SK-N-SH (cell line): Measurements from ENCODE around the gene RAMACL. TPM values are rescaled to one million over a fixed set of nuclear protein-coding genes. Genes with fewer than 3 reads are reported as not detected.
A peak's percentile ranks its signal among the peaks of the same experiment; 100 is the strongest.

Source experiments
- CTCF ChIA-PET: fragments of 300-600, 350-600 bp; formaldehyde crosslinking; extraction: SDS; loops from one replicate; lab custom pipeline; 2021; lab: Yijun Ruan, JAX
- POLR2A ChIA-PET: fragments of 350-600 bp; sonication (Branson Sonifier 250); formaldehyde crosslinking; extraction: SDS; loops from one replicate; lab custom pipeline; 2020; ENCODE audit warnings: antibody characterized with exemption, inconsistent platforms; lab: Yijun Ruan, JAX
- DNase-seq: peaks from one replicate; pipeline ENCODE4 v3.0.0; 2012
- H2AFZ ChIP-seq: fragments of 200-600 bp; sonication (generic); 2 replicates; pipeline ENCODE4 v1.8.1; 2016; ENCODE audit warnings: antibody characterized with exemption, mild to moderate bottlenecking, low read depth
- H3F3A ChIP-seq: fragments of 200-600 bp; sonication (generic); replicated peaks from 2 replicates; pipeline ENCODE3; 2016; ENCODE audit warnings: antibody characterized with exemption, mild to moderate bottlenecking; ENCODE audit not compliant: insufficient read depth
- H3K27ac ChIP-seq, 2 experiments: fragments of 200-500 bp in 1 of 2; fragments of 200-600 bp in 1 of 2; sonication (Bioruptor generic) in 1 of 2; sonication (generic), shearing (Covaris generic) in 1 of 2; 2 replicates each; pipeline versions ENCODE4 v1.5.1 to v1.6.1; 2014 to 2016; ENCODE audit warnings: low read depth in 2 of 2, inconsistent platforms in 1 of 2, low read length in 1 of 2, mild to moderate bottlenecking in 1 of 2, mixed read lengths in 1 of 2
- H3K27me3 ChIP-seq: fragments of 200-600 bp; sonication (generic), shearing (Covaris generic); 2 replicates; pipeline ENCODE4 v1.6.1; 2016; ENCODE audit warnings: mixed run types; ENCODE audit not compliant: insufficient read depth
- H3K36me3 ChIP-seq, 2 experiments: fragments of 200-500 bp in 1 of 2; fragments of 200-600 bp in 1 of 2; sonication (Bioruptor generic) in 1 of 2; sonication (generic) in 1 of 2; replicated peaks in 1 of 2; 2 replicates each; pipeline versions ENCODE3 to v1.5.1; 2014 to 2016; ENCODE audit warnings: low read length in 1 of 2, mild to moderate bottlenecking in 1 of 2; ENCODE audit not compliant: insufficient read depth in 2 of 2, control insufficient read depth in 1 of 2
- H3K4me1 ChIP-seq, 2 experiments: fragments of 200-500 bp in 1 of 2; fragments of 200-600 bp in 1 of 2; sonication (Bioruptor generic) in 1 of 2; sonication (generic), shearing (Covaris generic) in 1 of 2; 2 replicates each; pipeline versions ENCODE4 v1.5.1 to v1.6.1; 2014 to 2016; ENCODE audit warnings: low read depth in 1 of 2, low read length in 1 of 2, mixed run types in 1 of 2; ENCODE audit not compliant: insufficient read depth in 2 of 2, control insufficient read depth in 1 of 2
- H3K4me2 ChIP-seq: fragments of 200-600 bp; sonication (generic), shearing (Covaris generic); 2 replicates; pipeline ENCODE4 v1.6.1; 2017; ENCODE audit warnings: mixed run types
- H3K4me3 ChIP-seq, 2 experiments: fragments of 200-500 bp in 1 of 2; fragments of 200-600 bp in 1 of 2; sonication (Bioruptor generic) in 1 of 2; sonication (generic), shearing (Covaris generic) in 1 of 2; 2 replicates each; pipeline versions ENCODE4 v1.5.1 to v1.8.1; 2014 to 2016; ENCODE audit warnings: low read depth in 2 of 2, inconsistent platforms in 1 of 2, low read length in 1 of 2, mild to moderate bottlenecking in 1 of 2, mixed read lengths in 1 of 2, moderate library complexity in 1 of 2
- H3K79me2 ChIP-seq: fragments of 200-600 bp; sonication (generic); 2 replicates; pipeline ENCODE4 v1.8.1; 2017; ENCODE audit warnings: mild to moderate bottlenecking; ENCODE audit not compliant: insufficient read depth
- H3K9ac ChIP-seq: fragments of 200-600 bp; sonication (generic); 2 replicates; pipeline ENCODE4 v1.6.1; 2017; ENCODE audit warnings: mixed run types
- H3K9me2 ChIP-seq: fragments of 200-600 bp; sonication (generic); 2 replicates; pipeline ENCODE4 v1.6.1; 2017; ENCODE audit warnings: mixed run types
- H3K9me3 ChIP-seq: fragments of 200-600 bp; sonication (generic); 2 replicates; pipeline ENCODE4 v1.6.1; 2017; ENCODE audit warnings: mixed run types, mild to moderate bottlenecking, moderate library complexity
- H4K20me1 ChIP-seq: fragments of 200-600 bp; sonication (generic); 2 replicates; pipeline ENCODE4 v1.6.1; 2017; ENCODE audit warnings: mild to moderate bottlenecking, mixed run types; ENCODE audit not compliant: insufficient read depth
- EP300 ChIP-seq, 2 experiments: IDR thresholded peaks; 2 replicates each; pipeline versions ENCODE4 v1.4.0 to v1.6.1; 2012; ENCODE audit warnings: borderline replicate concordance in 1 of 2, low read depth in 1 of 2, low read length in 1 of 2
- FOSL2 ChIP-seq: IDR thresholded peaks from 2 replicates; pipeline ENCODE4 v1.4.0; 2012; ENCODE audit warnings: low read depth, mild to moderate bottlenecking, moderate library complexity, borderline replicate concordance
- GABPA ChIP-seq: IDR thresholded peaks from 2 replicates; pipeline ENCODE4 v1.4.0; 2012; ENCODE audit warnings: low read depth, mild to moderate bottlenecking
- RAD21 ChIP-seq: IDR thresholded peaks from 2 replicates; pipeline ENCODE4 v1.6.1; 2012; ENCODE audit warnings: mild to moderate bottlenecking, low read length
- RCOR1 ChIP-seq: fragments of 150-350 bp; IDR thresholded peaks from 2 replicates; pipeline ENCODE4 v1.6.1; 2017; ENCODE audit warnings: antibody characterized with exemption, low read length
- SMC3 ChIP-seq: IDR thresholded peaks from 2 replicates; pipeline ENCODE4 v1.6.1; 2012; ENCODE audit warnings: low read depth, low read length, improper control_type of control experiment
- YY1 ChIP-seq: IDR thresholded peaks from 2 replicates; pipeline ENCODE4 v1.4.0; 2012; ENCODE audit warnings: low read depth, mild to moderate bottlenecking
- WGBS: methylation state at CpG from one replicate; pipeline ENCODE4 v1.1.6; 2017; ENCODE audit warnings: low lambda C conversion rate; 5-methylcytosine and 5-hydroxymethylcytosine counted together
- polyA plus RNA-seq, 3 experiments: library from polyadenylated mRNA; depleted of rRNA; stranded (reverse); fragments of >200 nt; gene quantifications; 2 replicates each; pipeline ENCODE4 v1.2.3, GENCODE V29; 2012
- TF ChIP-seq, protein P1 (sequence below): fragments of 150-350 bp; IDR thresholded peaks from 2 replicates; pipeline ENCODE4 v1.6.1; 2017; ENCODE audit warnings: antibody characterized with exemption, low read length, low read depth, borderline replicate concordance
- TF ChIP-seq, protein P2 (sequence below): IDR thresholded peaks from 2 replicates; pipeline ENCODE4 v1.4.0; 2012; ENCODE audit warnings: low read depth, borderline replicate concordance

The RAMACL gene
- polyA plus RNA-seq, 1 of the 3 experiments (the other 2 are of a cell fraction), result 0.10 TPM

DNA sequence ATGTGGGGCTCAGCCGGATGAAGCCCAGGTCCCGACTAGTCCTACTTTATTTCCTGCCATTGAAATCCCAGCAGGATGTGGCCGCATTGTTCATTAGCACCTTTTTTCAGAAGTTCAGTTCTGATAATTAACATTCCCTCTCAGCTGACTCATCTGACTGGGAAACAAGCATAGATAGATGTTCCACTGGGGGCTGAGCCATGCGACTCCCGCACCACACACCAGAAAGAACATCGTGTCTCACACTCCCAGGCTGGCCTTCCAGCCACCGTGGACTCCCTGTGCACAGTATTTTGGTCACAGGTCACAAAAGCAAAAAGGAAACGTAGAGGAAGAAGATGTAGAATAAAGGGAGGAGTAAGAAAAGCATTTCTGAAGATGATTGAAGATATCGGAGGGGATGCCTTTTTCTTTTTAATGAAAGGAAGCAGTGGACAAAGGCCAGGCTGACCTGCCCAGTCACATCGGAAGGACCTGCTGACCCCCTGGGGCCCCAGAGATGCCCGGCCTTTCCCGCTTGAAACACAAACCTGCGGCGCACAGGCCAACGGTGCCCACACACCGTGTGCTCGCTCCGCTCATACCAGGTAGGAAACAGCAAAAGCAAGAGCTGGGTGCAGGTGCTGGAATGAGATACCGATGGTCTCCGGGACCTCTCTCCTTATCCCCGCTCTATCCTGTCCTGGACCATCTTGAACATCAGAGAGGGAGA, 28.7 kb upstream of the RAMACL start:
- H3F3A ChIP-seq, result peaks cover 20% of the 10 kb centered on the region
- DNase-seq, result no peak
- H4K20me1 ChIP-seq, result peaks cover 11% of the 10 kb centered on the region; the same call in 1 of the 2 replicates
- no peak overlapping the region for H3K9ac ChIP-seq
- no peak overlapping the region for H2AFZ ChIP-seq
- no peaks in the 10 kb centered on the region for H3K9me2 ChIP-seq
- H3K9me3 ChIP-seq, result no peaks in the 10 kb centered on the region
- POLR2A ChIA-PET, result interaction anchor here (1.6 kb wide), 1 partner anchor 11 kb away, joined by 6 read pairs; no protein-coding TSS in a partner anchor
- H3K4me3 ChIP-seq, result no peak overlapping the region
- CTCF ChIA-PET, result interaction anchor here (1.4 kb wide), 1 partner anchor 145 kb away, joined by 3 read pairs; no protein-coding TSS in a partner anchor
- WGBS, result 89% methylated on average over 19 of the region's 21 CpGs
- H3K27me3 ChIP-seq, result no peaks in the 10 kb centered on the region
- no peak overlapping the region for H3K4me2 ChIP-seq
- peaks cover 27 to 39% of the 10 kb centered on the region in 2 experiments for H3K36me3 ChIP-seq
- H3K79me2 ChIP-seq, result peaks cover 84% of the 10 kb centered on the region
- H3K4me1 ChIP-seq, result peaks cover 12 to 78% of the 10 kb centered on the region in 2 experiments
- TF ChIP-seq, protein P1, sequence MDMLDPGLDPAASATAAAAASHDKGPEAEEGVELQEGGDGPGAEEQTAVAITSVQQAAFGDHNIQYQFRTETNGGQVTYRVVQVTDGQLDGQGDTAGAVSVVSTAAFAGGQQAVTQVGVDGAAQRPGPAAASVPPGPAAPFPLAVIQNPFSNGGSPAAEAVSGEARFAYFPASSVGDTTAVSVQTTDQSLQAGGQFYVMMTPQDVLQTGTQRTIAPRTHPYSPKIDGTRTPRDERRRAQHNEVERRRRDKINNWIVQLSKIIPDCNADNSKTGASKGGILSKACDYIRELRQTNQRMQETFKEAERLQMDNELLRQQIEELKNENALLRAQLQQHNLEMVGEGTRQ, result no peak
- TF ChIP-seq RCOR1 (no peak), EP300 (IDR thresholded peaks at IDR 0.05; ENCODE audit: borderline replicate concordance in 1 of 2, low read depth in 1 of 2, low read length in 1 of 2) (no peak), FOSL2 (peak; percentile 3; the same call in 1 of the 2 replicates), RAD21 (no peak), GABPA (no peak)
- TF ChIP-seq, protein P2, sequence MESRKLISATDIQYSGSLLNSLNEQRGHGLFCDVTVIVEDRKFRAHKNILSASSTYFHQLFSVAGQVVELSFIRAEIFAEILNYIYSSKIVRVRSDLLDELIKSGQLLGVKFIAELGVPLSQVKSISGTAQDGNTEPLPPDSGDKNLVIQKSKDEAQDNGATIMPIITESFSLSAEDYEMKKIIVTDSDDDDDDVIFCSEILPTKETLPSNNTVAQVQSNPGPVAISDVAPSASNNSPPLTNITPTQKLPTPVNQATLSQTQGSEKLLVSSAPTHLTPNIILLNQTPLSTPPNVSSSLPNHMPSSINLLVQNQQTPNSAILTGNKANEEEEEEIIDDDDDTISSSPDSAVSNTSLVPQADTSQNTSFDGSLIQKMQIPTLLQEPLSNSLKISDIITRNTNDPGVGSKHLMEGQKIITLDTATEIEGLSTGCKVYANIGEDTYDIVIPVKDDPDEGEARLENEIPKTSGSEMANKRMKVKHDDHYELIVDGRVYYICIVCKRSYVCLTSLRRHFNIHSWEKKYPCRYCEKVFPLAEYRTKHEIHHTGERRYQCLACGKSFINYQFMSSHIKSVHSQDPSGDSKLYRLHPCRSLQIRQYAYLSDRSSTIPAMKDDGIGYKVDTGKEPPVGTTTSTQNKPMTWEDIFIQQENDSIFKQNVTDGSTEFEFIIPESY, result no peak
- H3K27ac ChIP-seq, result no peak overlapping the region

DNA sequence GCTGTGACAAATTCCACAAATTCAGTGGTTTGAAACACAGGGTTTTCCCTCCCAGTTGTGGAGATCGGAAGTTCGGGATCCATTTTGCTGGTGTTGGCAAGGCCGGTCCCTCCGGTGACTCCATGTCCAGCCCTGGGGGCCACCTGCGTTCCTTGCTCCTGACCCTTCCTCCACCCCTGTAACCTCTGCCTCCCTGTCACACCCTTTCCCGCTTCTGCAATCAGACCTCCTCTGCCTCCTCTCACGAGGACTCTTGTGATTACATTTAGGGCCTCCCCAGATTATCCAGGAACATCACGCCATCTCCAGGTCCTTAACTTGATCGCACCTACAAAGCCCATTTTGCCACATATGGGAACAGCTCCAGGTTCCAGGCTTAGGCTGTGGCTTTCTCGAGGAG, 28.1 kb upstream of the RAMACL start:
- no peak overlapping the region for H3K9ac ChIP-seq
- DNase-seq, result no peak
- H3K9me2 ChIP-seq, result no peaks in the 10 kb centered on the region
- peaks cover 16% of the 10 kb centered on the region for H3F3A ChIP-seq
- no peak overlapping the region for H3K4me3 ChIP-seq
- H2AFZ ChIP-seq, result no peak overlapping the region
- H3K4me1 ChIP-seq, result peaks cover 9 to 74% of the 10 kb centered on the region in 2 experiments
- no peaks in the 10 kb centered on the region for H3K9me3 ChIP-seq
- peaks cover 30 to 41% of the 10 kb centered on the region in 2 experiments for H3K36me3 ChIP-seq
- WGBS, result 98% methylated on average over 9 of the region's 10 CpGs
- H3K4me2 ChIP-seq, result no peak overlapping the region
- ChIA-PET CTCF (interaction anchor here (1.4 kb wide), 1 partner anchor 144 kb away, joined by 3 read pairs; no protein-coding TSS in a partner anchor), POLR2A (interaction anchor here (1.6 kb wide), 1 partner anchor 12 kb away, joined by 6 read pairs; no protein-coding TSS in a partner anchor)
- H3K79me2 ChIP-seq, result peaks cover 90% of the 10 kb centered on the region
- no peaks in the 10 kb centered on the region for H3K27me3 ChIP-seq
- peak overlapping the region in 1 of 2 experiments; percentile 7; a peak in 1 of 4 replicates for H3K27ac ChIP-seq
- H4K20me1 ChIP-seq, result peaks cover 11% of the 10 kb centered on the region; the same call in 1 of the 2 replicates
- TF ChIP-seq SMC3 (no peak), EP300 (IDR thresholded peaks at IDR 0.05; ENCODE audit: borderline replicate concordance in 1 of 2, low read depth in 1 of 2, low read length in 1 of 2) (no peak), RAD21 (0 out of 2 replicates have a peak, but pooled peaks have one; percentile 27), YY1 (no peak)
